Chondrocyte (in vitro differentiated cells): ENCODE measurements around the gene DEPDC1. TPM values are rescaled to one million over a fixed set of nuclear protein-coding genes. Genes with fewer than 3 reads are reported as not detected.

Experiments
- DNase-seq: peaks from one replicate; pipeline ENCODE4 v3.0.0; 2021; ENCODE audit warnings: mixed read lengths, low spot score
- H3K27ac Mint-ChIP-seq: one replicate; pipeline ENCODE4 v1.8.0; 2021; ENCODE audit warnings: mild to moderate bottlenecking, moderate library complexity, mixed read lengths; ENCODE audit not compliant: unreplicated experiment
- H3K27me3 Mint-ChIP-seq: 2 replicates; pipeline ENCODE4 v1.8.0; 2021; ENCODE audit warnings: low read depth, mixed read lengths
- H3K36me3 Mint-ChIP-seq: 2 replicates; pipeline ENCODE4 v1.8.0; 2021; ENCODE audit warnings: low read depth, mixed read lengths
- H3K4me1 Mint-ChIP-seq: 2 replicates; pipeline ENCODE4 v1.8.0; 2021; ENCODE audit warnings: low read depth, mild to moderate bottlenecking, mixed read lengths
- H3K4me3 Mint-ChIP-seq: one replicate; pipeline ENCODE4 v1.8.0; 2021; ENCODE audit warnings: mild to moderate bottlenecking, moderate library complexity, mixed read lengths; ENCODE audit not compliant: unreplicated experiment
- H3K9me3 Mint-ChIP-seq: 2 replicates; pipeline ENCODE4 v1.8.0; 2021; ENCODE audit warnings: low read depth, mixed read lengths
- total RNA-seq: library from RNA; stranded (reverse); gene quantifications from 3 replicates; pipeline ENCODE4 v1.2.1, GENCODE V29; 2021
- TF ChIP-seq, protein P1 (sequence below): fragments of 200-600 bp; sonication (generic); IDR thresholded peaks from 2 replicates; pipeline ENCODE4 v1.5.0; 2021; ENCODE audit warnings: antibody characterized with exemption, mild to moderate bottlenecking, moderate library complexity

The DEPDC1 gene
- total RNA-seq, 1 donor from 2014 or later: 4.7 TPM

- TF ChIP-seq, protein P1, sequence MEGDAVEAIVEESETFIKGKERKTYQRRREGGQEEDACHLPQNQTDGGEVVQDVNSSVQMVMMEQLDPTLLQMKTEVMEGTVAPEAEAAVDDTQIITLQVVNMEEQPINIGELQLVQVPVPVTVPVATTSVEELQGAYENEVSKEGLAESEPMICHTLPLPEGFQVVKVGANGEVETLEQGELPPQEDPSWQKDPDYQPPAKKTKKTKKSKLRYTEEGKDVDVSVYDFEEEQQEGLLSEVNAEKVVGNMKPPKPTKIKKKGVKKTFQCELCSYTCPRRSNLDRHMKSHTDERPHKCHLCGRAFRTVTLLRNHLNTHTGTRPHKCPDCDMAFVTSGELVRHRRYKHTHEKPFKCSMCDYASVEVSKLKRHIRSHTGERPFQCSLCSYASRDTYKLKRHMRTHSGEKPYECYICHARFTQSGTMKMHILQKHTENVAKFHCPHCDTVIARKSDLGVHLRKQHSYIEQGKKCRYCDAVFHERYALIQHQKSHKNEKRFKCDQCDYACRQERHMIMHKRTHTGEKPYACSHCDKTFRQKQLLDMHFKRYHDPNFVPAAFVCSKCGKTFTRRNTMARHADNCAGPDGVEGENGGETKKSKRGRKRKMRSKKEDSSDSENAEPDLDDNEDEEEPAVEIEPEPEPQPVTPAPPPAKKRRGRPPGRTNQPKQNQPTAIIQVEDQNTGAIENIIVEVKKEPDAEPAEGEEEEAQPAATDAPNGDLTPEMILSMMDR: no peak
- Mint-ChIP-seq H3K9me3 (peaks cover 14% of the 10 kb centered on the region), H3K27me3 (peaks cover 6% of the 10 kb centered on the region), H3K36me3 (peaks cover 6% of the 10 kb centered on the region), H3K4me1 (peaks cover 4% of the 10 kb centered on the region), H3K27ac (no peak overlapping the region), H3K4me3 (no peak overlapping the region)
- DNase-seq: no peak
These were observed 35.9 kb downstream of the DEPDC1 start for GRCh38 chr1:68460935-68461334.

DNA sequence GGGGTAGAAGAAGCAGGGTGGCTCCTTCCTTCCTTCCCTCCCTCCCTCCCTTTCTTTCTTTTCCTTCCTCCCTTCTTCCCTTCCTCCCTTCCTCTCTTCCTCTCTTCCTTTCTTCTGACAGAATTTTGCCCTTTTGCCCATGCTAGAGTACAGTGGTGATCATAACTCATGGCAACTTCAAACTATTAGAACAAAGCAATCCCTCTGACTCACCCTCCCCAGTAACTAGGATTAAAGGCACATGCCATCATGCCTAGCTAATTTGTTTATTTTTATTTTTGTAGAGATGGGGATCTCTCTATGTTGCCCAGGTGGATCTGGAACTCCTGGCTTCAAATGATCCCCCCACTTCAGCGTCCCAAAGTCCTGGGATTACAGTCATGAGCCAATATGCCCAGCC lies 37.1 kb downstream of the DEPDC1 start:
- TF ChIP-seq, protein P1: no peak
- Mint-ChIP-seq H3K27ac (no peak overlapping the region), H3K4me1 (no peaks in the 10 kb centered on the region), H3K27me3 (peaks cover 6% of the 10 kb centered on the region), H3K4me3 (no peak overlapping the region), H3K36me3 (peaks cover 6% of the 10 kb centered on the region), H3K9me3 (peaks cover 17% of the 10 kb centered on the region)
- DNase-seq: no peak

GRCh38 chr1:68459091-68459490 lies 37.8 kb downstream of the DEPDC1 start:
- TF ChIP-seq, protein P1: no peak
- peaks cover 11% of the 10 kb centered on the region for H3K9me3 Mint-ChIP-seq
- H3K27me3 Mint-ChIP-seq: peaks cover 4% of the 10 kb centered on the region
- H3K4me3 Mint-ChIP-seq: no peak overlapping the region
- peaks cover 4% of the 10 kb centered on the region for H3K36me3 Mint-ChIP-seq
- DNase-seq: no peak
- no peak overlapping the region for H3K27ac Mint-ChIP-seq
- no peaks in the 10 kb centered on the region for H3K4me1 Mint-ChIP-seq

GRCh38 chr1:68456202-68456601 lies 40.7 kb downstream of the DEPDC1 start:
- peaks cover 3% of the 10 kb centered on the region for H3K9me3 Mint-ChIP-seq
- H3K4me1 Mint-ChIP-seq: peaks cover 6% of the 10 kb centered on the region
- H3K27ac Mint-ChIP-seq: no peak overlapping the region
- no peak overlapping the region for H3K4me3 Mint-ChIP-seq
- no peaks in the 10 kb centered on the region for H3K36me3 Mint-ChIP-seq
- no peak for DNase-seq
- TF ChIP-seq, protein P1: no peak
- H3K27me3 Mint-ChIP-seq: peaks cover 4% of the 10 kb centered on the region

DNA sequence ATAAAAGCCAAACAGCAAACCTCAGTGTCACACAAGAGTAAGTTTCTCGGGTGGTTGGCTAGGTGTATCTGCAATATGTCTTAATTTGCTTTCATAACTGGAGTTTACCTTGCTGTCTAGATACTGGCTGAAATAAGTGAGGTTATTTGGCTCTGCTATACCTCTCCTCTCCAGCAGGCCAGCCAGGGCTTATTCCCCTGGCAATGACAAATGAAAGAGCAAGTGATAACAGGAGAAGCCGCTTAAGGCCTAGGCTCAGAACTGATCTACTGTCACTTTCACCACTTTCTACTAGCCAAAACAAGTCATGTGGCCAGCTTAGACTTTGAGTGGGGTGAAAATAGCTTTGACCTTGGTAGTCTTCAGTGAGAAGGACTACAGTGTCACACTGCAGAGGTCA lies 42.3 kb downstream of the DEPDC1 start:
- H3K9me3 Mint-ChIP-seq: peaks cover 3% of the 10 kb centered on the region
- H3K27me3 Mint-ChIP-seq: no peaks in the 10 kb centered on the region

More for the DNA sequence above, 42.3 kb downstream of the DEPDC1 start:
- no peak for DNase-seq
- Mint-ChIP-seq H3K4me3 (no peak overlapping the region), H3K36me3 (no peaks in the 10 kb centered on the region), H3K4me1 (peaks cover 6% of the 10 kb centered on the region), H3K27ac (no peak overlapping the region)
- TF ChIP-seq, protein P1: peak; percentile 7
